ENCODE data around the gene DNAH3. TPM values are rescaled to one million over a fixed set of nuclear protein-coding genes. Genes with fewer than 3 reads are reported as not detected.

The DNAH3 gene
- total RNA-seq, 1 experiment from 2014 or later: 0.24 TPM

DNA sequence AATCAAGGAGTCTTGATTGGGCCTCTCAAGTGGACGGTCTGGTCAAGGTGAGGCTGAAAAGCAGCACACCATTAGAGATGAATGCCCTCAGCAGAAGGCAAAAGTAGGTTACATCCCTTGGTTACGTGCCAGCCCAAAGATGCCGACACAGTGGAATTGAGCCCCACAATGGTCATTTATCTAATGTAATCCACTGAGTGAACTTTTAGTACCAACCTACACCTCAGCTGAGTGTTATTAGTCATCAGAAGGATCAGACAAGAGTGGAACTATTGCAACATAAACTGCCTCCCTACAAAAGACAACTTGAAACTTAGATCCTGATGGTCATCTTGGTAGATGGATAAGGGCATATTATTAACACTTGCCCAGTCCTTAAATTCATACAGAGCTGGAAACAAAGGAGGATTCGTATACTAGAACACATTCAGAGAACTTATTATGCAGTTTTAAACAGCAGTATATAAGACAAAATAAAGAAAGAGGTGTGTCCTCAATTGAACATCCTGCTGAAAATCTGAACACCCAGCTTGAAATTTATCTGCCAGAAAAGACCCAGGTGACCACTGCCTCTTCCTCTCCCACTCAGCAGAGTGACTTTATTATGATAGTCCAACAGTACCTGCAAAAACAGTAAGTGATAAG lies 253.3 kb downstream of the DNAH3 start:
- H3K18ac ChIP-seq (ENCODE audit: insufficient read length, low read depth, low read length): no peak overlapping the region
- H2AFZ ChIP-seq (ENCODE audit: low read length): no peak overlapping the region
- peak overlapping the region in 1 of 2 experiments; percentile 17; a peak in 1 of 5 replicates for H3K4me3 Mint-ChIP-seq
- H3K14ac ChIP-seq (ENCODE audit: insufficient read depth, low read length): no peak overlapping the region
- H2BK15ac ChIP-seq (ENCODE audit: low read depth, low read length): no peak overlapping the region
- no peaks in the 10 kb centered on the region; a peak in 1 of 5 replicates for H3K9me3 Mint-ChIP-seq
- no CpG with 5 or more reads among the region's 4 CpGs for WGBS (ENCODE audit: extremely low coverage, insufficient read length, low lambda C conversion rate)
- no peaks in the 10 kb centered on the region for H4K20me1 ChIP-seq (ENCODE audit: control insufficient read depth, insufficient read depth, insufficient read length)
- H4K8ac ChIP-seq (replicated peaks; ENCODE audit: insufficient read length, low read depth, low read length): no peak overlapping the region
- no peak overlapping the region for H4K91ac ChIP-seq (ENCODE audit: insufficient read length, low read depth, low read length)
- H3K4me2 ChIP-seq (ENCODE audit: insufficient read depth, insufficient read length, low read length): no peak overlapping the region
- peaks cover 17% of the 10 kb centered on the region; the same call in 1 of the 2 replicates for H3K79me2 ChIP-seq (ENCODE audit: insufficient read depth, low read length)
- H3K9me3 ChIP-seq (ENCODE audit: control insufficient read depth, low read depth, low read length): no peaks in the 10 kb centered on the region
- peaks cover 14% of the 10 kb centered on the region for H3K23me2 ChIP-seq (ENCODE audit: insufficient read length, low read depth, low read length, poor library complexity, severe bottlenecking)
- H3T11ph ChIP-seq (ENCODE audit: low read length): no peak overlapping the region
- no peak overlapping the region for H3K23ac ChIP-seq (ENCODE audit: insufficient read length, low read depth, low read length)
- no peak overlapping the region for H3K56ac ChIP-seq (ENCODE audit: insufficient read length, low read depth, low read length)
- H3K9ac ChIP-seq (ENCODE audit: extremely low read depth, insufficient read length, low read length): no peak overlapping the region
- H3K27ac ChIP-seq (ENCODE audit: insufficient read length, low read depth, low read length): no peak overlapping the region
- no peak overlapping the region for H2AK5ac ChIP-seq (ENCODE audit: insufficient read length, low read length)
- no peak overlapping the region for H2BK12ac ChIP-seq (ENCODE audit: insufficient read length, low read depth, low read length)
- no peak overlapping the region for H4K5ac ChIP-seq (ENCODE audit: insufficient read length, low read depth, low read length)
- no peak overlapping the region for H2BK20ac ChIP-seq (ENCODE audit: low read depth, low read length, poor library complexity, severe bottlenecking)
- TF ChIP-seq, protein P1, sequence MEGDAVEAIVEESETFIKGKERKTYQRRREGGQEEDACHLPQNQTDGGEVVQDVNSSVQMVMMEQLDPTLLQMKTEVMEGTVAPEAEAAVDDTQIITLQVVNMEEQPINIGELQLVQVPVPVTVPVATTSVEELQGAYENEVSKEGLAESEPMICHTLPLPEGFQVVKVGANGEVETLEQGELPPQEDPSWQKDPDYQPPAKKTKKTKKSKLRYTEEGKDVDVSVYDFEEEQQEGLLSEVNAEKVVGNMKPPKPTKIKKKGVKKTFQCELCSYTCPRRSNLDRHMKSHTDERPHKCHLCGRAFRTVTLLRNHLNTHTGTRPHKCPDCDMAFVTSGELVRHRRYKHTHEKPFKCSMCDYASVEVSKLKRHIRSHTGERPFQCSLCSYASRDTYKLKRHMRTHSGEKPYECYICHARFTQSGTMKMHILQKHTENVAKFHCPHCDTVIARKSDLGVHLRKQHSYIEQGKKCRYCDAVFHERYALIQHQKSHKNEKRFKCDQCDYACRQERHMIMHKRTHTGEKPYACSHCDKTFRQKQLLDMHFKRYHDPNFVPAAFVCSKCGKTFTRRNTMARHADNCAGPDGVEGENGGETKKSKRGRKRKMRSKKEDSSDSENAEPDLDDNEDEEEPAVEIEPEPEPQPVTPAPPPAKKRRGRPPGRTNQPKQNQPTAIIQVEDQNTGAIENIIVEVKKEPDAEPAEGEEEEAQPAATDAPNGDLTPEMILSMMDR (conservative IDR thresholded peaks at IDR 0.05): no peak
- no peaks in the 10 kb centered on the region for H3K4me1 ChIP-seq (ENCODE audit: insufficient read depth, low read length)
- no peak overlapping the region for H3K4ac ChIP-seq (ENCODE audit: low read depth, low read length)
- no peaks in the 10 kb centered on the region for H3K27me3 ChIP-seq (ENCODE audit: insufficient read depth, low read length)
- H3K27ac Mint-ChIP-seq: peak overlapping the region in 1 of 3 experiments; percentile 46; a peak in 1 of 7 replicates
- peaks cover 5% of the 10 kb centered on the region for H3K79me1 ChIP-seq (ENCODE audit: insufficient read depth, low read depth, low read length, poor library complexity, severe bottlenecking)
- peaks cover 9 to 30% (median 14%) of the 10 kb centered on the region in 3 experiments; a peak in 6 of 7 replicates for H3K36me3 Mint-ChIP-seq (ENCODE audit: insufficient read depth in 1 of 3, low read depth in 3 of 3)
- no peak overlapping the region for H2BK120ac ChIP-seq (ENCODE audit: low read depth, low read length, poor library complexity, severe bottlenecking)
- H2BK5ac ChIP-seq (ENCODE audit: insufficient read length, low read length): no peak overlapping the region
- H3K27me3 Mint-ChIP-seq (ENCODE audit: low read depth): no peaks in the 10 kb centered on the region
- peaks cover 27 to 32% of the 10 kb centered on the region in 2 experiments for H3K4me1 Mint-ChIP-seq
- no peak for DNase-seq

Data from H9 (cell line).